SH-SY5Y (cell line): ENCODE results near the gene ASPG.

Experiments
- GATA2 ChIP-seq: IDR thresholded peaks from 2 replicates; pipeline ENCODE4 v1.6.1; 2011; ENCODE audit warnings: mild to moderate bottlenecking, low read depth, low read length
- GATA3 ChIP-seq: IDR thresholded peaks from 2 replicates; pipeline ENCODE4 v1.6.1; 2011; ENCODE audit warnings: low read depth, mild to moderate bottlenecking, low read length, moderate library complexity

ASPG gene

GRCh38 chr14:104062281-104062680 is 23.2 kb upstream of the ASPG start:
- TF ChIP-seq GATA3 (no peak), GATA2 (no peak)

DNA sequence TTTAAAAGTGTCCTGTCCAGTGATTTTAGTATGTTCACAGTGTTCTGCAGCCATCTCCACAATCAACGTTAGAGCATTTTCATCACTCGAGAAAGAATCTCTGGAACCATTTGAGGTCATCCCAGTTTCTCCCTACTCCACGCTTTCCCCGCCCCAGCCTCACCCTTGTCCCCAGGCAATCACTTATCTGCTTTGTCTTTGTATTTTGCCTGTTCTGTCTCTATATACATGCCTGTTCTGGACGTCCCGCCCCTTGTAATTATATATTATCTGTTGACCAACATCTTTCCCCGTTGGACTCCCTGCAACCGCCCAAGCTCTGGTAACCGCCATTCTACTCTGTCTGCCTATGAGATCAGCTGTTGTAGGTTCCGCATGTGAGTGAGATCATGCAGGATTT is 21.5 kb upstream of the ASPG start:
- TF ChIP-seq GATA2 (no peak), GATA3 (no peak)

DNA sequence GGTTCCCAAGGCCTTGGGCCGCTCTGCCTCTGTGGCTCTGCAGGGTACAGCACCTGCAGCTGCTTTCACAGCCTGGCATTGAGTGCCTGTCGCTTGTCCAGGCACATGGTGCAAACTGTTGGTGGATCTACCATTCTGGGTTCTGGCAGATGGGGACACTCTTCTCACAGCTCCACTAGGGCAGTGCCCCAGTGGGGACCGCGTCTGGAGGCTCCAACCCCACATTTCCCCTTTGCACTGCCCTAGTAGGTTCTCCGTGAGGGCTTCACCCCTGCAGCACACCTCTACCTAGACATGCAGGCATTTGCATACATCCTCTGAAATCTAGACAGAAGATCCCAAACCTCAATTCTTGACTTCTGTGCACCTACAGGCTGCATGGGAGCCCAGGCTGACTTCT is 19.2 kb upstream of the ASPG start:
- TF ChIP-seq GATA2 (no peak), GATA3 (no peak)

- no peak for TF ChIP-seq GATA3
- TF ChIP-seq GATA2: no peak
Measured at GRCh38 chr14:104066719-104067295, 18.7 kb upstream of the ASPG start.

DNA sequence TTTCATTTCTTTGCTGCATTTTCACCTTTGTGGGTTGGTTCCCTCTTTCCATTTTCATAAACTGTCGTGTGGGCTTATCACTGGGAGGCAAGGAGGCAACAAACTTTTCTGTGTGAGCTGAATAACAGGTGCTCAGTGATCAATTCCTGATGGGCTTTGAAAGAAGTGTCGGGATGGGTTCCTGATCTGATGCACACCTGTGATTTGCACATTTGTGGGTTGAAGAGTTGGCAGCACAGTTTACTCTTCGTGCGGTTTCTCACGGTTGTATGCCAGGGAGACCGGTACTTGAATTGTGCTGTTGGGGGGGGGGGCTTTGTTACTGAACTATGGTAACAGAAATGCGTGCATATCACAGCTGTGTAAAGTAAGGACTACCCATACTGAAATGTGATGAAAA is 16.0 kb upstream of the ASPG start:
- TF ChIP-seq GATA2 (no peak), GATA3 (no peak)

DNA sequence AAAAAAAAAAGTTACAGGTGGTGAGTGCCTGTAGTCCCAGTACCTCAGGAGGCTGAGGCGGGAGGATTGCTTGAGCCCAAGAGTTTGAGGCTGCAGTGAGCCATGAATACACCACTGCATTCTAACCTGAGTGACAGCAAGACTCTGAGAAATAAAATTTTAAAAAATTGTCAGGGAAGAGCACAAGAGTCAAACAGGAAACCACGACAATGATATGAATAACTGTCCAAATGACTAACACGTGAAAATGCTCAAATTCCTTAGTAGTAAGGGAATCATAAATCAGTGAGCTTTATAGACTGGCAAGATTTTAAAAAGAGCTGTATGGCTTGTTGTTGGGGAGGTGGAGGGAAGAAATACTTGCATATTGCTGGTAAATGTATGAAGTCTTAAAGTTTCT is 12.9 kb upstream of the ASPG start:
- TF ChIP-seq GATA3 (no peak), GATA2 (no peak)

DNA sequence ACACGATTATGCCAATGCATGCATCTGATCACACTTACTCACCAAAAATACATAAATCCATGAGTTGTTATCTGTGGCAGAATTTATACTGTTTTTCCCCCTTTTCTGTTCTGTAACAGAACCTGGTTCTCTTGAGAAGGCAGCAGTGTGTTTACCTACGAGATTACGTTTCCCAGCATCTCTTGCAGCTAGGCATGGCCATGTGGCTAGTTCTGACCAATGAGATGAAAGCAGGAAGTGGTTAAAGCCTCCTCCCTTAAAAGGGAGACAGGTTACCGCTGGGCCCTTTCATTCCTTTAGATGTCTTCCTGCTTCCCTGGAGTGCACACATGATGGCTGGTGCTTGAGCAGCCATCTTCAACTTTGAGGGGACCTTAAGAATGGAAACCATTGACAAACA is 11.7 kb upstream of the ASPG start:
- no peak for TF ChIP-seq GATA3
- TF ChIP-seq GATA2: no peak

- TF ChIP-seq GATA2 (no peak), GATA3 (no peak)
Measured at GRCh38 chr14:104075530-104076151, 9.9 kb upstream of the ASPG start.

GRCh38 chr14:104076743-104077142 is 8.8 kb upstream of the ASPG start:
- no peak for TF ChIP-seq GATA2
- TF ChIP-seq GATA3: no peak

GRCh38 chr14:104078031-104078455 is 7.5 kb upstream of the ASPG start:
- TF ChIP-seq GATA2: no peak
- TF ChIP-seq GATA3: no peak

- no peak for TF ChIP-seq GATA3
- TF ChIP-seq GATA2: no peak
Measured at GRCh38 chr14:104080376-104081260, 4.9 kb upstream of the ASPG start.

DNA sequence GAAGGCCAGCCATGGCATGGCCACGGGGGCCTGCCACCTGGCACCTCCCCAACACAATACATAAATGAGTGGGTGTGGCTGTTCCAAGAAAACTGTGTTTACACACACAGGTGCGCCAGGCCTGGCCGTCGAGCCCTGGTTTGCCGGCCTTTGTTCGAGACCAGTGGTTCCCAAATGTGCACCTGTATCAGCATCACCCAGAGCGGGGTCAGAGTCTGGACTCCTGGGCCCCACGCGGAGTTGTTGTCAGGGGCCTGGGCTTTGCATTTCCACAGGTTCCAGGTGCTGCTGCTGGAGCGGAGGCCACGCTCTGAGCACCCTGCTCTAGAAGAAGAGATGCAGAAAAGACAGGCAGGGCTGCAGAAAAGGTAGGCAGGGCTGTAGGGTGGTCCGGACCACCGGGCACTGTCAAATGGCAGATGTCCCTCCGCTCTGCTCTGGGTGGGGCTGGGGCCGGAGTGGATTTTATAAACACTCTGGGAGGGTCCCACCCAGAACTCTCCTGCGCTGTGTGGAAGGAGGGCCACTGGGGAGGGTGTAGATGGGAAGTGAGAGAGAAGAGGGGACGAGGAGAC is 4.2 kb upstream of the ASPG start:
- no peak for TF ChIP-seq GATA3
- TF ChIP-seq GATA2: no peak

DNA sequence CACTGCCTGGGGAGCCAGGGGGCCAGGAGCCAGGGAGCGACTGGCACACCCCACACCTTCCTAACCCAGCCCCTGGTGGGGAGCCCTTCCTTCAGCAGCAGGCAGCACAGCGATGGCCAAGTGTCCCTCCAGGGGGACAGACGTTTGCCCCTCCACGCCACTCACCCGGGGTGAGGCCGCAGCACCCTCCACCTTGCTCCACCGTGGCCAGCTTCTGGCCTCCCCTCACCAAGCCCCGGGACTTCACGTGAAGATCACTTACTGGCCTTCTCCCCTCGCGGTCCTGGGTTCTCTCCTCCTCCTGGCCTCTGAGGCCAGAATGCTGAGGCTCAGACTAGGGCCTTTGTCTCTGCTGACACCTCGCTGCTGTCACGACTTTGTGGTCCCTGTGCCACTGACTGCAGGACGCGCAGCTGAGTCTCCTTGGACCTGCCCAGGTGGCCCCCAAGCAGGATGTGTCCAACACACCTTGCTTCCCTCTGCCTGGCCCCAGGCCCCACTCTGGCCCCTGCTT is 3.5 kb upstream of the ASPG start:
- no peak for TF ChIP-seq GATA3
- TF ChIP-seq GATA2: no peak

- TF ChIP-seq GATA2 (no peak), GATA3 (no peak)
Measured at GRCh38 chr14:104082807-104083206, 2.7 kb upstream of the ASPG start.
